ENCODE results near the gene RIPOR2.
"Not testable (repeated sequence)": the region's sequence is repeated elsewhere in the genome, so short reads cannot be mapped to it uniquely, and the experiment has no call there.

RIPOR2 gene

GRCh38 chr6:24950218-24950941, 14.6 kb upstream of the RIPOR2 start:
- no peak for DNase-seq

- no peak for DNase-seq
Observed at GRCh38 chr6:24949020-24949569, 13.3 kb upstream of the RIPOR2 start.

- not testable (repeated sequence) for DNase-seq
Observed at GRCh38 chr6:24948261-24948660, 12.5 kb upstream of the RIPOR2 start.

GRCh38 chr6:24947636-24948035, 11.9 kb upstream of the RIPOR2 start:
- DNase-seq, result no peak

- DNase-seq, result no peak
Observed at GRCh38 chr6:24945054-24945453, 9.3 kb upstream of the RIPOR2 start.

- no peak for DNase-seq
Observed at GRCh38 chr6:24943774-24944173, 8.0 kb upstream of the RIPOR2 start.

GRCh38 chr6:24940311-24940917, 4.7 kb upstream of the RIPOR2 start:
- DNase-seq, result no peak

- no peak for DNase-seq
Observed at GRCh38 chr6:24936641-24937317, 1.0 kb upstream of the RIPOR2 start.

- DNase-seq, result no peak
Observed at GRCh38 chr6:24933868-24934401, 1.8 kb downstream of the RIPOR2 start.

- DNase-seq, result no peak
Observed at GRCh38 chr6:24933266-24933665, 2.5 kb downstream of the RIPOR2 start.

- no peak for DNase-seq
Observed at GRCh38 chr6:24932832-24933231, 2.9 kb downstream of the RIPOR2 start.

- DNase-seq, result no peak
Observed at GRCh38 chr6:24931718-24932691, 3.8 kb downstream of the RIPOR2 start.

GRCh38 chr6:24931296-24931695, 4.5 kb downstream of the RIPOR2 start:
- no peak for DNase-seq

- DNase-seq, result no peak
Observed at GRCh38 chr6:24930431-24930871, 5.3 kb downstream of the RIPOR2 start.

GRCh38 chr6:24929242-24929641, 6.5 kb downstream of the RIPOR2 start:
- no peak for DNase-seq

- DNase-seq, result no peak
Observed at GRCh38 chr6:24927985-24928745, 7.6 kb downstream of the RIPOR2 start.

- no peak for DNase-seq
Observed at GRCh38 chr6:24927277-24927955, 8.3 kb downstream of the RIPOR2 start.

- DNase-seq, result not testable (repeated sequence)
Observed at GRCh38 chr6:24926647-24927046, 9.1 kb downstream of the RIPOR2 start.

- DNase-seq, result no peak
Observed at GRCh38 chr6:24926192-24926591, 9.6 kb downstream of the RIPOR2 start.

GRCh38 chr6:24925661-24926060, 10.1 kb downstream of the RIPOR2 start:
- no peak for DNase-seq
